CD8-positive, alpha-beta memory T cell (primary cell): ENCODE results near the gene QRICH2. TPM values are rescaled to one million over a fixed set of nuclear protein-coding genes. Genes with fewer than 3 reads are reported as not detected.
"Not testable (repeated sequence)": the region's sequence is repeated elsewhere in the genome, so short reads cannot be mapped to it uniquely, and the experiment has no call there.

ENCODE experiments used
- CTCF ChIA-PET: fragments of 350-600 bp; sonication (Branson Sonifier 250); formaldehyde crosslinking; loops from one replicate; lab custom pipeline; 2021; ENCODE audit warnings: antibody characterized with exemption; lab: Charles Lee
- POLR2A ChIA-PET: fragments of 350-600 bp; sonication (Branson Sonifier 250); formaldehyde crosslinking; loops from one replicate; lab custom pipeline; 2021; ENCODE audit warnings: antibody characterized with exemption; lab: Charles Lee
- DNase-seq, 5 donors: peaks; one replicate each; pipeline versions ENCODE4 v3.0.0 to v3.0.0-alpha.2; 2020 to 2022; ENCODE audit warnings: mixed read lengths in 1 of 5
- H3K27ac ChIP-seq: one replicate; pipeline ENCODE4 v1.7.0; 2013; ENCODE audit warnings: low read depth, mild to moderate bottlenecking, low read length, moderate library complexity
- H3K27me3 ChIP-seq: 2 replicates; pipeline ENCODE4 v1.7.0; 2013; ENCODE audit warnings: low read length, mild to moderate bottlenecking; ENCODE audit not compliant: insufficient read depth, poor library complexity, severe bottlenecking
- H3K36me3 ChIP-seq: 2 replicates; pipeline ENCODE4 v1.7.0; 2013; ENCODE audit warnings: mild to moderate bottlenecking, low read length, moderate library complexity; ENCODE audit not compliant: insufficient read depth
- H3K4me1 ChIP-seq: 2 replicates; pipeline ENCODE4 v1.7.0; 2013; ENCODE audit warnings: mild to moderate bottlenecking, low read length, moderate library complexity; ENCODE audit not compliant: insufficient read depth
- H3K4me3 ChIP-seq: 2 replicates; pipeline ENCODE4 v1.7.0; 2013; ENCODE audit warnings: mild to moderate bottlenecking, low read length
- H3K9me3 ChIP-seq: 2 replicates; pipeline ENCODE4 v1.7.0; 2013; ENCODE audit warnings: mild to moderate bottlenecking, low read length
- H3K27ac Mint-ChIP-seq, 8 donors: one replicate each; pipeline ENCODE4 v1.8.0; 2020 to 2021; ENCODE audit warnings: mixed read lengths in 8 of 8, mild to moderate bottlenecking in 6 of 8, inconsistent platforms in 3 of 8, moderate library complexity in 3 of 8
- H3K27me3 Mint-ChIP-seq, 2 donors: one replicate each; pipeline ENCODE4 v1.8.0; 2020 to 2021; ENCODE audit warnings: mixed read lengths in 2 of 2, mild to moderate bottlenecking in 1 of 2, moderate library complexity in 1 of 2
- H3K36me3 Mint-ChIP-seq, 3 donors: one replicate each; pipeline ENCODE4 v1.8.0; 2020 to 2021; ENCODE audit warnings: mixed read lengths in 3 of 3, inconsistent platforms in 1 of 3, mild to moderate bottlenecking in 1 of 3
- H3K4me1 Mint-ChIP-seq, 3 donors: one replicate each; pipeline ENCODE4 v1.8.0; 2020 to 2021; ENCODE audit warnings: mixed read lengths in 3 of 3, inconsistent platforms in 1 of 3, mild to moderate bottlenecking in 1 of 3
- H3K4me3 Mint-ChIP-seq, 7 donors: one replicate each; pipeline ENCODE4 v1.8.0; 2020 to 2021; ENCODE audit warnings: mixed read lengths in 7 of 7, mild to moderate bottlenecking in 6 of 7, moderate library complexity in 4 of 7, inconsistent platforms in 2 of 7
- H3K9me3 Mint-ChIP-seq, 5 donors: one replicate each; pipeline ENCODE4 v1.8.0; 2020 to 2022; ENCODE audit warnings: mixed read lengths in 5 of 5, mild to moderate bottlenecking in 3 of 5, moderate library complexity in 2 of 5, inconsistent platforms in 1 of 5
- polyA plus RNA-seq: library from polyadenylated mRNA; unstranded; fragments of 300-500 nt; fragmentation: Illumina TruSeq; gene quantifications from one replicate; pipeline ENCODE4 v1.2.3, GENCODE V29; 2021
- total RNA-seq, 2 experiments: library from RNA; stranded (reverse); gene quantifications; one replicate each; pipeline ENCODE4 v1.2.3, GENCODE V29; 2021

Gene QRICH2
- total and polyA plus RNA-seq, 3 experiments from 2014 or later = 0.22 to 2.5 (median 2.4) TPM

- DNase-seq = no peak
- peak overlapping the region; percentile 21 for H3K27ac ChIP-seq
- Mint-ChIP-seq H3K27me3 (no peaks in the 10 kb centered on the region), H3K36me3 (peaks cover 0 to 21% (median 6%) of the 10 kb centered on the region in 3 donors), H3K27ac (peak overlapping the region; percentile 90 to 96 (median 94)), H3K9me3 (no peaks in the 10 kb centered on the region), H3K4me1 (peaks cover 46 to 60% (median 46%) of the 10 kb centered on the region in 3 donors), H3K4me3 (peak overlapping the region in 4 of 7 donors; percentile 34 to 92 (median 81))
- no peak overlapping the region for H3K4me3 ChIP-seq
- H3K4me1 ChIP-seq = peaks cover 58% of the 10 kb centered on the region
- CTCF ChIA-PET = interaction anchor here (1.1 to 3.0 kb wide), 11 partner anchors 8 to 84 kb away, joined by 3 to 22 read pairs (median 6); no protein-coding TSS in a partner anchor
- H3K9me3 ChIP-seq = no peaks in the 10 kb centered on the region
- H3K27me3 ChIP-seq = no peaks in the 10 kb centered on the region
- POLR2A ChIA-PET = interaction anchor here (0.6 to 6.4 kb wide), 10 partner anchors 9 to 84 kb away, joined by 3 to 38 read pairs (median 13); partner anchors contain the start of gene RNF157
- peaks cover 14% of the 10 kb centered on the region for H3K36me3 ChIP-seq
Observed at GRCh38 chr17:76263896-76264295, 44.2 kb downstream of the QRICH2 start.

- Histone ChIP-seq H3K27ac (no peak overlapping the region), H3K27me3 (no peaks in the 10 kb centered on the region), H3K4me3 (no peak overlapping the region), H3K36me3 (peaks cover 10% of the 10 kb centered on the region), H3K4me1 (peaks cover 47% of the 10 kb centered on the region), H3K9me3 (no peaks in the 10 kb centered on the region)
- Mint-ChIP-seq H3K27me3 (no peaks in the 10 kb centered on the region), H3K27ac (peak overlapping the region; percentile 19 to 95 (median 86)), H3K4me3 (peak overlapping the region in 3 of 7 donors; percentile 24 to 56 (median 42)), H3K36me3 (peaks cover 0 to 14% (median 1%) of the 10 kb centered on the region in 3 donors), H3K4me1 (peaks cover 37 to 49% (median 39%) of the 10 kb centered on the region in 3 donors), H3K9me3 (no peaks in the 10 kb centered on the region)
- peak in 1 of 5 donors; percentile 29 for DNase-seq
- ChIA-PET POLR2A (interaction anchor here (2.7 to 5.0 kb wide), 3 partner anchors 10 to 22 kb away, joined by 11 to 38 read pairs (median 19); partner anchors contain the start of gene RNF157), CTCF (interaction anchor here (1.4 to 3.0 kb wide), 8 partner anchors 8 to 81 kb away, joined by 4 to 22 read pairs (median 7); no protein-coding TSS in a partner anchor)
Observed at GRCh38 chr17:76262732-76263344, 45.2 kb downstream of the QRICH2 start.

- peaks cover 1 to 4% (median 3%) of the 10 kb centered on the region in 3 donors for H3K36me3 Mint-ChIP-seq
- peaks cover 31 to 41% (median 33%) of the 10 kb centered on the region in 3 donors for H3K4me1 Mint-ChIP-seq
- H3K27me3 Mint-ChIP-seq = no peaks in the 10 kb centered on the region
- no peak overlapping the region for H3K4me3 ChIP-seq
- ChIA-PET CTCF (interaction anchor here (0.6 to 2.8 kb wide), 6 partner anchors 7 to 142 kb away, joined by 3 to 11 read pairs (median 6); no protein-coding TSS in a partner anchor), POLR2A (interaction anchor here (5.0 kb wide), 1 partner anchor 11 kb away, joined by 38 read pairs; no protein-coding TSS in a partner anchor)
- peaks cover 4% of the 10 kb centered on the region for H3K36me3 ChIP-seq
- H3K9me3 ChIP-seq = no peaks in the 10 kb centered on the region
- peak in 1 of 5 donors; percentile 24 for DNase-seq
- H3K27ac Mint-ChIP-seq = peak overlapping the region in 5 of 8 donors; percentile 29 to 63 (median 51)
- peaks cover 38% of the 10 kb centered on the region for H3K4me1 ChIP-seq
- H3K4me3 Mint-ChIP-seq = no peak overlapping the region
- no peak overlapping the region for H3K27ac ChIP-seq
- H3K27me3 ChIP-seq = no peaks in the 10 kb centered on the region
- H3K9me3 Mint-ChIP-seq = peaks cover 0 to 2% (median 0%) of the 10 kb centered on the region in 5 donors
Observed at GRCh38 chr17:76261421-76262215, 46.5 kb downstream of the QRICH2 start.

- Mint-ChIP-seq H3K27me3 (no peaks in the 10 kb centered on the region), H3K9me3 (peaks cover 0 to 2% (median 0%) of the 10 kb centered on the region in 5 donors), H3K36me3 (peaks cover 0 to 3% (median 1%) of the 10 kb centered on the region in 3 donors), H3K4me3 (no peak overlapping the region), H3K27ac (peak overlapping the region in 3 of 8 donors; percentile 40 to 61 (median 53)), H3K4me1 (peaks cover 36 to 48% (median 42%) of the 10 kb centered on the region in 3 donors)
- Histone ChIP-seq H3K4me3 (no peak overlapping the region), H3K9me3 (no peaks in the 10 kb centered on the region), H3K27ac (no peak overlapping the region), H3K4me1 (peaks cover 45% of the 10 kb centered on the region), H3K27me3 (no peaks in the 10 kb centered on the region), H3K36me3 (no peaks in the 10 kb centered on the region)
- CTCF ChIA-PET = interaction anchor here (1.8 to 2.8 kb wide), 2 partner anchors 19 to 81 kb away, joined by 7 to 11 read pairs; no protein-coding TSS in a partner anchor
- DNase-seq = no peak
- POLR2A ChIA-PET = interaction anchor here (5.0 kb wide), 1 partner anchor 12 kb away, joined by 38 read pairs; no protein-coding TSS in a partner anchor
Observed at GRCh38 chr17:76260669-76261068, 47.4 kb downstream of the QRICH2 start.

- Histone ChIP-seq H3K9me3 (no peaks in the 10 kb centered on the region), H3K27ac (no peak overlapping the region), H3K4me1 (peaks cover 50% of the 10 kb centered on the region), H3K27me3 (no peaks in the 10 kb centered on the region), H3K4me3 (no peak overlapping the region), H3K36me3 (no peaks in the 10 kb centered on the region)
- H3K27ac Mint-ChIP-seq = no peak overlapping the region
- CTCF ChIA-PET = interaction anchor here (1.0 to 2.8 kb wide), 2 partner anchors 15 to 19 kb away, joined by 3 to 11 read pairs; no protein-coding TSS in a partner anchor
- H3K36me3 Mint-ChIP-seq = peaks cover 0 to 3% (median 1%) of the 10 kb centered on the region in 3 donors
- no peaks in the 10 kb centered on the region for H3K27me3 Mint-ChIP-seq
- POLR2A ChIA-PET = interaction anchor here (5.0 kb wide), 1 partner anchor 13 kb away, joined by 38 read pairs; no protein-coding TSS in a partner anchor
- H3K4me3 Mint-ChIP-seq = no peak overlapping the region
- peaks cover 40 to 53% (median 47%) of the 10 kb centered on the region in 3 donors for H3K4me1 Mint-ChIP-seq
- peaks cover 0 to 2% (median 0%) of the 10 kb centered on the region in 5 donors for H3K9me3 Mint-ChIP-seq
- no peak for DNase-seq
Observed at GRCh38 chr17:76260220-76260619, 47.9 kb downstream of the QRICH2 start.

- H3K27me3 ChIP-seq, H3K9me3 ChIP-seq, H3K27me3 Mint-ChIP-seq, H3K36me3 ChIP-seq, H3K27ac ChIP-seq, H3K9me3 Mint-ChIP-seq, H3K36me3 Mint-ChIP-seq: not testable (repeated sequence)
- Mint-ChIP-seq H3K4me1 (peaks cover 38 to 47% (median 42%) of the 10 kb centered on the region in 3 donors), H3K4me3 (peak overlapping the region; percentile 43 to 88 (median 83)), H3K27ac (peak overlapping the region; percentile 70 to 95 (median 90))
- CTCF ChIA-PET = interaction anchor here (0.6 to 3.1 kb wide), 13 partner anchors 10 to 130 kb away, joined by 3 to 11 read pairs (median 4); no protein-coding TSS in a partner anchor
- DNase-seq = peak in 3 of 5 donors; percentile 68 to 83 (median 69)
- H3K4me3 ChIP-seq = peak overlapping the region; percentile 26
- POLR2A ChIA-PET = interaction anchor here (0.5 to 2.3 kb wide), 12 partner anchors 9 to 300 kb away, joined by 3 to 34 read pairs (median 4); partner anchors contain the start of genes RNF157 and UBALD2
- peaks cover 47% of the 10 kb centered on the region for H3K4me1 ChIP-seq
Observed at GRCh38 chr17:76256430-76257050, 51.5 kb downstream of the QRICH2 start.
